ENCODE results near the gene ODAD2. TPM values are rescaled to one million over a fixed set of nuclear protein-coding genes. Genes with fewer than 3 reads are reported as not detected.

ODAD2 gene
- total RNA-seq, 1 experiment from 2014 or later: 4.1 TPM

DNA sequence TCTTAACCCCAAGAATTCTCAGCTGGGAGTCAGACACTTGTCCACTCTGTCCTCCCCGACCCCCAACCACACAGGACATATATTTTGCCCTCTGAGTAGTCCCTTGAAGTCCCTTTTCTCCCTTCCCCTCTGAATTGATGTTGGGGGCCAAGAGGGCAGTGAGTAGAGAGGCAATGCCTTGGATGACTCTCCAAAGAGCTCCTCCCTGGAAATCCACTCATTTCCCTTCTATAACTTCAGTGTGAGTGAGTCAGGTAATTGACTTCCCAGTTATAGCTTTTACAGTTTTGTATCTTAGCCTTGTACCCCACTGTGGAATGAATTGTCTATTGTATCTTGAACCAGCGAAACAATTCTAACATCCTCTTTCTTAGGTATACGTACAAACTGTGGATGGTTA is 9.2 kb upstream of the ODAD2 start (continued):
- TF ChIP-seq CBFB (CRISPR knock-in tag; IDR thresholded peaks at IDR 0.05; ENCODE audit: low read depth): no peak
- TF ChIP-seq IRF2 (CRISPR knock-in tag; IDR thresholded peaks at IDR 0.05; ENCODE audit: borderline replicate concordance, low read depth): no peak
- no peak for TF ChIP-seq ELF4 (CRISPR knock-in tag; IDR thresholded peaks at IDR 0.05; ENCODE audit: low read depth)
- TF ChIP-seq ATF3 (CRISPR knock-in tag; conservative IDR thresholded peaks at IDR 0.05): no peak
- no peak for TF ChIP-seq HMGA2 (CRISPR knock-in tag; IDR thresholded peaks at IDR 0.05)
- TF ChIP-seq ZNF396 (CRISPR knock-in tag; IDR thresholded peaks at IDR 0.05; ENCODE audit: borderline replicate concordance): no peak
- no peak for TF ChIP-seq FOXK1 (CRISPR knock-in tag; IDR thresholded peaks at IDR 0.05)
- no peak for TF ChIP-seq ZBTB21 (CRISPR knock-in tag; IDR thresholded peaks at IDR 0.05; ENCODE audit: borderline replicate concordance)
- no peak for TF ChIP-seq PRDM15 (CRISPR knock-in tag; IDR thresholded peaks at IDR 0.05)
- TF ChIP-seq ZNF121 (CRISPR knock-in tag; IDR thresholded peaks at IDR 0.05): no peak

DNA sequence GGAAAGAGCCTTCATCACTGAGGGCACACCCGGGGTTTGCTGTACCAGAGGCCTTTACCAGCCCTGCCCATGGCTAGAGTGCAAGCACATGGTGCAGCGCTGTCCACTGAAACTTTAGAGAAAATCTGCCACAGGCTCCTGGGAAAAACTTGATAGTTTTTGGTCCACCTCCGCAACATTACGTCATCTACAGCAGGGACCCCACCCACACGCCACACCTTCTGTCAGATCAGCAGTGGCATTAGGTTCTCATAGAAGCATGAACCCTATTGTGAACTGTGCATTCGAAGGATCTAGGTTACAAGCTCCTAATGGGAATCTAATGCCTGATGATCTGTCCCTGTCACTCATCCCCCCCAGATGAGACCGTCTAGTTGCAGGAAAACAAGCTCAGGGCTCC is 2.5 kb upstream of the ODAD2 start:
- no peak overlapping the region for H3K4me3 Mint-ChIP-seq
- CTCF ChIA-PET: no interaction called here

More for the DNA sequence above, 2.5 kb upstream of the ODAD2 start:
- ATAC-seq (no peak), DNase-seq (ENCODE audit: low spot score) (no peak)
- H3K27ac Mint-ChIP-seq: no peak overlapping the region
- peaks cover 4% of the 10 kb centered on the region; the same call in 1 of the 2 replicates for H3K36me3 Mint-ChIP-seq
- H3K4me1 Mint-ChIP-seq: peaks cover 36% of the 10 kb centered on the region
- no peak for TF ChIP-seq ZNF512 (CRISPR knock-in tag; IDR thresholded peaks at IDR 0.05; ENCODE audit: borderline replicate concordance)
- TF ChIP-seq NR1H2 (CRISPR knock-in tag; IDR thresholded peaks at IDR 0.05): no peak
- TF ChIP-seq, protein P1, sequence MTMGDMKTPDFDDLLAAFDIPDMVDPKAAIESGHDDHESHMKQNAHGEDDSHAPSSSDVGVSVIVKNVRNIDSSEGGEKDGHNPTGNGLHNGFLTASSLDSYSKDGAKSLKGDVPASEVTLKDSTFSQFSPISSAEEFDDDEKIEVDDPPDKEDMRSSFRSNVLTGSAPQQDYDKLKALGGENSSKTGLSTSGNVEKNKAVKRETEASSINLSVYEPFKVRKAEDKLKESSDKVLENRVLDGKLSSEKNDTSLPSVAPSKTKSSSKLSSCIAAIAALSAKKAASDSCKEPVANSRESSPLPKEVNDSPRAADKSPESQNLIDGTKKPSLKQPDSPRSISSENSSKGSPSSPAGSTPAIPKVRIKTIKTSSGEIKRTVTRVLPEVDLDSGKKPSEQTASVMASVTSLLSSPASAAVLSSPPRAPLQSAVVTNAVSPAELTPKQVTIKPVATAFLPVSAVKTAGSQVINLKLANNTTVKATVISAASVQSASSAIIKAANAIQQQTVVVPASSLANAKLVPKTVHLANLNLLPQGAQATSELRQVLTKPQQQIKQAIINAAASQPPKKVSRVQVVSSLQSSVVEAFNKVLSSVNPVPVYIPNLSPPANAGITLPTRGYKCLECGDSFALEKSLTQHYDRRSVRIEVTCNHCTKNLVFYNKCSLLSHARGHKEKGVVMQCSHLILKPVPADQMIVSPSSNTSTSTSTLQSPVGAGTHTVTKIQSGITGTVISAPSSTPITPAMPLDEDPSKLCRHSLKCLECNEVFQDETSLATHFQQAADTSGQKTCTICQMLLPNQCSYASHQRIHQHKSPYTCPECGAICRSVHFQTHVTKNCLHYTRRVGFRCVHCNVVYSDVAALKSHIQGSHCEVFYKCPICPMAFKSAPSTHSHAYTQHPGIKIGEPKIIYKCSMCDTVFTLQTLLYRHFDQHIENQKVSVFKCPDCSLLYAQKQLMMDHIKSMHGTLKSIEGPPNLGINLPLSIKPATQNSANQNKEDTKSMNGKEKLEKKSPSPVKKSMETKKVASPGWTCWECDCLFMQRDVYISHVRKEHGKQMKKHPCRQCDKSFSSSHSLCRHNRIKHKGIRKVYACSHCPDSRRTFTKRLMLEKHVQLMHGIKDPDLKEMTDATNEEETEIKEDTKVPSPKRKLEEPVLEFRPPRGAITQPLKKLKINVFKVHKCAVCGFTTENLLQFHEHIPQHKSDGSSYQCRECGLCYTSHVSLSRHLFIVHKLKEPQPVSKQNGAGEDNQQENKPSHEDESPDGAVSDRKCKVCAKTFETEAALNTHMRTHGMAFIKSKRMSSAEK (CRISPR knock-in tag; IDR thresholded peaks at IDR 0.05; ENCODE audit: borderline replicate concordance): no peak
- TF ChIP-seq, protein P2, sequence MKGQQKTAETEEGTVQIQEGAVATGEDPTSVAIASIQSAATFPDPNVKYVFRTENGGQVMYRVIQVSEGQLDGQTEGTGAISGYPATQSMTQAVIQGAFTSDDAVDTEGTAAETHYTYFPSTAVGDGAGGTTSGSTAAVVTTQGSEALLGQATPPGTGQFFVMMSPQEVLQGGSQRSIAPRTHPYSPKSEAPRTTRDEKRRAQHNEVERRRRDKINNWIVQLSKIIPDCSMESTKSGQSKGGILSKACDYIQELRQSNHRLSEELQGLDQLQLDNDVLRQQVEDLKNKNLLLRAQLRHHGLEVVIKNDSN (CRISPR knock-in tag; IDR thresholded peaks at IDR 0.05): no peak
- no peak for TF ChIP-seq NFYB (CRISPR knock-in tag; conservative IDR thresholded peaks at IDR 0.05; ENCODE audit: low read depth)
- no peak for TF ChIP-seq E2F5 (CRISPR knock-in tag; IDR thresholded peaks at IDR 0.05)
- TF ChIP-seq MLX (CRISPR knock-in tag; IDR thresholded peaks at IDR 0.05): no peak
- no peak for TF ChIP-seq SOX15 (CRISPR knock-in tag; IDR thresholded peaks at IDR 0.05)
- TF ChIP-seq, protein P3, sequence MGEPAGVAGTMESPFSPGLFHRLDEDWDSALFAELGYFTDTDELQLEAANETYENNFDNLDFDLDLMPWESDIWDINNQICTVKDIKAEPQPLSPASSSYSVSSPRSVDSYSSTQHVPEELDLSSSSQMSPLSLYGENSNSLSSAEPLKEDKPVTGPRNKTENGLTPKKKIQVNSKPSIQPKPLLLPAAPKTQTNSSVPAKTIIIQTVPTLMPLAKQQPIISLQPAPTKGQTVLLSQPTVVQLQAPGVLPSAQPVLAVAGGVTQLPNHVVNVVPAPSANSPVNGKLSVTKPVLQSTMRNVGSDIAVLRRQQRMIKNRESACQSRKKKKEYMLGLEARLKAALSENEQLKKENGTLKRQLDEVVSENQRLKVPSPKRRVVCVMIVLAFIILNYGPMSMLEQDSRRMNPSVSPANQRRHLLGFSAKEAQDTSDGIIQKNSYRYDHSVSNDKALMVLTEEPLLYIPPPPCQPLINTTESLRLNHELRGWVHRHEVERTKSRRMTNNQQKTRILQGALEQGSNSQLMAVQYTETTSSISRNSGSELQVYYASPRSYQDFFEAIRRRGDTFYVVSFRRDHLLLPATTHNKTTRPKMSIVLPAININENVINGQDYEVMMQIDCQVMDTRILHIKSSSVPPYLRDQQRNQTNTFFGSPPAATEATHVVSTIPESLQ (CRISPR knock-in tag; IDR thresholded peaks at IDR 0.05): no peak
- TF ChIP-seq SP1 (CRISPR knock-in tag; conservative IDR thresholded peaks at IDR 0.05): no peak
- TF ChIP-seq ZNF138 (CRISPR knock-in tag; conservative IDR thresholded peaks at IDR 0.05): no peak
- H3K27me3 Mint-ChIP-seq (ENCODE audit: low read depth): no peaks in the 10 kb centered on the region; the same call in none of the 2 replicates
- H3K9me3 Mint-ChIP-seq: peaks cover 6% of the 10 kb centered on the region
- POLR2A ChIA-PET: no interaction called here

Measured in WTC11 (cell line).